Activated naive CD8-positive, alpha-beta T cell (primary cell): Measurements from ENCODE around the gene TPP2.

ENCODE experiments used
- H3K27ac Mint-ChIP-seq: one replicate; pipeline ENCODE4 v1.8.0; 2021; ENCODE audit warnings: mixed read lengths
- H3K27me3 Mint-ChIP-seq: one replicate; pipeline ENCODE4 v1.8.0; 2021; ENCODE audit warnings: mixed read lengths
- H3K36me3 Mint-ChIP-seq: one replicate; pipeline ENCODE4 v1.8.0; 2021; ENCODE audit warnings: mixed read lengths
- H3K4me1 Mint-ChIP-seq: one replicate; pipeline ENCODE4 v1.8.0; 2021; ENCODE audit warnings: low read depth, mixed read lengths
- H3K4me3 Mint-ChIP-seq: one replicate; pipeline ENCODE4 v1.8.0; 2021; ENCODE audit warnings: mild to moderate bottlenecking, mixed read lengths
- H3K9me3 Mint-ChIP-seq: one replicate; pipeline ENCODE4 v1.8.0; 2021; ENCODE audit warnings: low read depth, mixed read lengths

Gene TPP2

GRCh38 chr13:102686024-102686423, 89.2 kb downstream of the TPP2 start:
- Mint-ChIP-seq H3K4me3 (no peak overlapping the region), H3K27ac (peak overlapping the region; percentile 12), H3K36me3 (no peaks in the 10 kb centered on the region)

GRCh38 chr13:102687520-102687919, 90.7 kb downstream of the TPP2 start:
- Mint-ChIP-seq H3K27me3 (peaks cover 2% of the 10 kb centered on the region), H3K36me3 (no peaks in the 10 kb centered on the region), H3K4me1 (peaks cover 36% of the 10 kb centered on the region), H3K4me3 (no peak overlapping the region), H3K27ac (no peak overlapping the region), H3K9me3 (no peaks in the 10 kb centered on the region)

More at GRCh38 chr13:102686024-102686423, 89.2 kb downstream of the TPP2 start:
- Mint-ChIP-seq H3K27me3 (no peaks in the 10 kb centered on the region), H3K4me1 (peaks cover 45% of the 10 kb centered on the region), H3K9me3 (no peaks in the 10 kb centered on the region)

- H3K27ac Mint-ChIP-seq, result no peak overlapping the region
Observed at GRCh38 chr13:102688306-102688973, 91.7 kb downstream of the TPP2 start.

GRCh38 chr13:102690883-102691282, 94.1 kb downstream of the TPP2 start:
- Mint-ChIP-seq H3K27me3 (peaks cover 6% of the 10 kb centered on the region), H3K9me3 (no peaks in the 10 kb centered on the region), H3K27ac (no peak overlapping the region), H3K36me3 (no peaks in the 10 kb centered on the region), H3K4me1 (peaks cover 25% of the 10 kb centered on the region), H3K4me3 (no peak overlapping the region)

More at GRCh38 chr13:102688306-102688973, 91.7 kb downstream of the TPP2 start:
- Mint-ChIP-seq H3K9me3 (no peaks in the 10 kb centered on the region), H3K4me1 (peaks cover 28% of the 10 kb centered on the region), H3K36me3 (no peaks in the 10 kb centered on the region), H3K4me3 (no peak overlapping the region), H3K27me3 (peaks cover 4% of the 10 kb centered on the region)

- Mint-ChIP-seq H3K27me3 (peaks cover 6% of the 10 kb centered on the region), H3K4me3 (no peak overlapping the region), H3K36me3 (no peaks in the 10 kb centered on the region), H3K4me1 (peaks cover 11% of the 10 kb centered on the region), H3K27ac (no peak overlapping the region), H3K9me3 (no peaks in the 10 kb centered on the region)
Observed at GRCh38 chr13:102692491-102692826, 95.7 kb downstream of the TPP2 start.

GRCh38 chr13:102693250-102693649, 96.5 kb downstream of the TPP2 start:
- Mint-ChIP-seq H3K9me3 (peaks cover under 1% of the 10 kb centered on the region), H3K27ac (no peak overlapping the region), H3K4me1 (peaks cover 4% of the 10 kb centered on the region), H3K36me3 (peaks cover under 1% of the 10 kb centered on the region), H3K4me3 (no peak overlapping the region), H3K27me3 (peaks cover 6% of the 10 kb centered on the region)

- Mint-ChIP-seq H3K9me3 (peaks cover 6% of the 10 kb centered on the region), H3K36me3 (peaks cover 5% of the 10 kb centered on the region), H3K27me3 (peaks cover 6% of the 10 kb centered on the region), H3K4me3 (no peak overlapping the region), H3K4me1 (no peaks in the 10 kb centered on the region), H3K27ac (no peak overlapping the region)
Observed at GRCh38 chr13:102693776-102694175, 97.0 kb downstream of the TPP2 start.

- Mint-ChIP-seq H3K36me3 (peaks cover 10% of the 10 kb centered on the region), H3K27ac (no peak within 1 kb of the TSS), H3K9me3 (peaks cover 11% of the 10 kb centered on the region), H3K4me1 (no peaks in the 10 kb centered on the region), H3K27me3 (peaks cover 10% of the 10 kb centered on the region), H3K4me3 (no peak within 1 kb of the TSS)
Observed at GRCh38 chr13:102694937-102695336, 98.2 kb downstream of the TPP2 start, which contains the start of gene METTL21C. Gene METTL21C, minus strand, starts transcription at chr13:102695044. Its CDS starts 546 bp downstream, at chr13:102694498.

GRCh38 chr13:102696465-102696864, 99.7 kb downstream of the TPP2 start:
- Mint-ChIP-seq H3K27me3 (peaks cover 10% of the 10 kb centered on the region), H3K4me1 (no peaks in the 10 kb centered on the region), H3K27ac (no peak overlapping the region), H3K4me3 (no peak overlapping the region), H3K9me3 (peaks cover 11% of the 10 kb centered on the region), H3K36me3 (peaks cover 10% of the 10 kb centered on the region)

- H3K9me3 Mint-ChIP-seq, result peaks cover 11% of the 10 kb centered on the region
- H3K36me3 Mint-ChIP-seq, result peaks cover 10% of the 10 kb centered on the region
- H3K4me3 Mint-ChIP-seq, result no peak overlapping the region
- H3K27me3 Mint-ChIP-seq, result peaks cover 8% of the 10 kb centered on the region
- no peaks in the 10 kb centered on the region for H3K4me1 Mint-ChIP-seq
- no peak overlapping the region for H3K27ac Mint-ChIP-seq
Observed at GRCh38 chr13:102697264-102697663, 100.5 kb downstream of the TPP2 start.

- Mint-ChIP-seq H3K36me3 (peaks cover 10% of the 10 kb centered on the region), H3K4me3 (no peak overlapping the region), H3K9me3 (peaks cover 11% of the 10 kb centered on the region), H3K27ac (no peak overlapping the region), H3K27me3 (peaks cover 6% of the 10 kb centered on the region), H3K4me1 (no peaks in the 10 kb centered on the region)
Observed at GRCh38 chr13:102697929-102698648, 101.3 kb downstream of the TPP2 start.

GRCh38 chr13:102698649-102698980, 101.8 kb downstream of the TPP2 start:
- Mint-ChIP-seq H3K36me3 (peaks cover 10% of the 10 kb centered on the region), H3K27ac (no peak overlapping the region), H3K4me1 (no peaks in the 10 kb centered on the region), H3K4me3 (no peak overlapping the region), H3K27me3 (peaks cover 6% of the 10 kb centered on the region), H3K9me3 (peaks cover 11% of the 10 kb centered on the region)

GRCh38 chr13:102699504-102699903, 102.7 kb downstream of the TPP2 start:
- no peaks in the 10 kb centered on the region for H3K4me1 Mint-ChIP-seq
- H3K27ac Mint-ChIP-seq, result no peak overlapping the region
- peaks cover 5% of the 10 kb centered on the region for H3K27me3 Mint-ChIP-seq
- H3K36me3 Mint-ChIP-seq, result peaks cover 10% of the 10 kb centered on the region
- H3K4me3 Mint-ChIP-seq, result no peak overlapping the region
- H3K9me3 Mint-ChIP-seq, result peaks cover 11% of the 10 kb centered on the region

GRCh38 chr13:102700088-102701031, 103.6 kb downstream of the TPP2 start:
- H3K9me3 Mint-ChIP-seq, result peaks cover 11% of the 10 kb centered on the region
- no peak overlapping the region for H3K27ac Mint-ChIP-seq
- H3K4me3 Mint-ChIP-seq, result no peak overlapping the region
- no peaks in the 10 kb centered on the region for H3K4me1 Mint-ChIP-seq
- peaks cover 4% of the 10 kb centered on the region for H3K27me3 Mint-ChIP-seq
- H3K36me3 Mint-ChIP-seq, result peaks cover 10% of the 10 kb centered on the region

GRCh38 chr13:102701331-102701730, 104.5 kb downstream of the TPP2 start:
- Mint-ChIP-seq H3K9me3 (peaks cover 11% of the 10 kb centered on the region), H3K4me1 (no peaks in the 10 kb centered on the region), H3K4me3 (no peak overlapping the region), H3K27me3 (peaks cover 4% of the 10 kb centered on the region), H3K27ac (no peak overlapping the region), H3K36me3 (peaks cover 10% of the 10 kb centered on the region)
